HUES64 (cell line): Measurements from ENCODE around the gene PRR5L.

ENCODE experiments used
- H3K27ac ChIP-seq: 2 replicates; pipeline ENCODE4 v1.7.0; 2013; ENCODE audit warnings: low read depth, low read length, inconsistent platforms
- H3K27me3 ChIP-seq: 2 replicates; pipeline ENCODE4 v1.6.1; 2013; ENCODE audit warnings: mild to moderate bottlenecking, low read length; ENCODE audit not compliant: insufficient read depth
- H3K36me3 ChIP-seq: 2 replicates; pipeline ENCODE4 v1.6.1; 2013; ENCODE audit warnings: mild to moderate bottlenecking, low read length; ENCODE audit not compliant: insufficient read depth
- H3K4me1 ChIP-seq: 2 replicates; pipeline ENCODE4 v1.6.1; 2013; ENCODE audit warnings: mild to moderate bottlenecking, low read length, moderate library complexity; ENCODE audit not compliant: insufficient read depth
- H3K4me3 ChIP-seq: 2 replicates; pipeline ENCODE4 v1.5.1; 2013; ENCODE audit warnings: mild to moderate bottlenecking, low read length, moderate library complexity
- H3K9ac ChIP-seq: 2 replicates; pipeline ENCODE4 v1.6.1; 2013; ENCODE audit warnings: mild to moderate bottlenecking, low read depth, low read length
- H3K9me3 ChIP-seq: 2 replicates; pipeline ENCODE4 v1.6.1; 2013; ENCODE audit warnings: low read depth, low read length; ENCODE audit not compliant: insufficient read depth
- WGBS: fragments of 150-250, 120-280 bp; methylation state at CpG from one replicate; pipeline ENCODE4 v1.1.7; 2013; ENCODE audit warnings: missing lambda C conversion rate; 5-methylcytosine and 5-hydroxymethylcytosine counted together

Gene PRR5L

DNA sequence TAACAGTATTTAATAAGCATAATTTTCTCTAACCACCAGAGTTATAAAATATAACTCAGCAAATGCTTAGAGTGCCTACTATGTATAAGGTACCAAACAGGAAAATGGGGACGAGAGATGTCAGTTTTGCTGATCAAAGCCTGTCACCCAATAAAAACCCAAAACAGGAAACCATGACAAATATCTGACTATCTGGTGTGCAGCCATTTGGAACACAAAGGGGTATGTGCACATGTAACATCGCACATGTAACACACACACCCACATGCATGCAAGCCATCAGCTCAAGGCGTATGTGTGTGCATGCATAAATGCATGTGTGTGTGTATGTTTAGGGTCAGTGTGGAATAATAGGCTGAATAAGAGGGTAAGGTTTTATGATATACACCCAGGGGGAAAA lies 64.2 kb downstream of the PRR5L start:
- no peaks in the 10 kb centered on the region for H3K9me3 ChIP-seq
- no peak overlapping the region for H3K9ac ChIP-seq
- peaks cover 5% of the 10 kb centered on the region; the same call in 1 of the 2 replicates for H3K27me3 ChIP-seq
- WGBS, result 97% methylated on average over 3 of the region's 3 CpGs
- no peaks in the 10 kb centered on the region for H3K36me3 ChIP-seq
- no peak overlapping the region for H3K27ac ChIP-seq
- H3K4me3 ChIP-seq, result no peak overlapping the region
- H3K4me1 ChIP-seq, result peaks cover 32% of the 10 kb centered on the region

DNA sequence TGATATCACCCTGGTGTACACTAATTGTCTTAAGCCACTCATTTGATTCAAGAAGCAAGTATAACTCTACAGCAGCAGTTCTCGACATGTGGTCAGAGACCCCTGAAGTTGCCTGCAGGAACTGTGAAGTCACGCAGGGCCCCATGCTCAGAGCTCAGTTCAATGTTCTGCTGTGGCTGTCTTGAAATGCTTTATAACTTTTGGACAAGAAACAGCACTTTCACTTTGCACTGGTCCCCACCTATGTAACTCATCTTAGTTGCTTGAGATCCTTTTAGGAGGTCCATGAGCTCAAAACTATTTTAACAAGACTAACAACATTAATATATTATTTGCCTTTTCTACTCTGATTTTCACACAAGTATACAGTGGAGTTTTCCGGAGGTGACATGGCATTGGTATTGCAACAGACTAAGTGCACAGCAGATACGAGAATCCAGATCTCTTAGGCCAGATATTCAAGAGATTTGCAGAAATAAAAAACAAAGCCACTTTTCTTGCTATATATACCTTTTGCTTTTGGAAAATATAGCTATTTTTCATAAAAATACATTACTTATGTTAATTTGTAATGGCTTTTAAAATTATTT lies 64.8 kb downstream of the PRR5L start:
- no peaks in the 10 kb centered on the region for H3K36me3 ChIP-seq
- peaks cover 32% of the 10 kb centered on the region for H3K4me1 ChIP-seq
- 82% methylated on average over 4 of the region's 4 CpGs for WGBS
- no peak overlapping the region for H3K9ac ChIP-seq
- H3K9me3 ChIP-seq, result no peaks in the 10 kb centered on the region
- H3K4me3 ChIP-seq, result no peak overlapping the region
- H3K27me3 ChIP-seq, result peaks cover 5% of the 10 kb centered on the region; the same call in 1 of the 2 replicates
- H3K27ac ChIP-seq, result no peak overlapping the region

DNA sequence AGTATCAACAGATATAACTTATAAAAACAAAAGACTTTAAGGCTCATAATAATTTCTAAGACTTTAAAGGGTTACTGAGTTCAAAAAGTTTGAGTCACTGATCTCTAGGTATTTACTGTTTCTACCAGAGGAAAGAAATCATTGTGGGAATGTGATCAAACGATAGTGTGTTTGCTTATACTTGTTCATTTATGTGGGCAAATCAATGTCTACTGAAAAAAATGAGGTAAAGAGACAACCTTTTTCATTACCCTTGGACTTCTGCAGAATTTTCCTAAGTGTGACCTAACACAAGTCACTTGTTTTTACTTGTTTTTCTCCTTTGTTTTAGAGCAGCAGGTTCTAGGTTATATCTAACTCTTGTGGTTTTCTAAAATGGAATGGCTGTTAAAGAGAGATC lies 65.4 kb downstream of the PRR5L start:
- Histone ChIP-seq H3K4me1 (peaks cover 32% of the 10 kb centered on the region), H3K27me3 (peaks cover 5% of the 10 kb centered on the region; the same call in 1 of the 2 replicates), H3K36me3 (no peaks in the 10 kb centered on the region), H3K4me3 (peak overlapping the region; percentile 22; the same call in 1 of the 2 replicates), H3K9ac (no peak overlapping the region), H3K9me3 (no peaks in the 10 kb centered on the region), H3K27ac (no peak overlapping the region)
- WGBS, result 67% methylated on average over 1 of the region's 1 CpG

DNA sequence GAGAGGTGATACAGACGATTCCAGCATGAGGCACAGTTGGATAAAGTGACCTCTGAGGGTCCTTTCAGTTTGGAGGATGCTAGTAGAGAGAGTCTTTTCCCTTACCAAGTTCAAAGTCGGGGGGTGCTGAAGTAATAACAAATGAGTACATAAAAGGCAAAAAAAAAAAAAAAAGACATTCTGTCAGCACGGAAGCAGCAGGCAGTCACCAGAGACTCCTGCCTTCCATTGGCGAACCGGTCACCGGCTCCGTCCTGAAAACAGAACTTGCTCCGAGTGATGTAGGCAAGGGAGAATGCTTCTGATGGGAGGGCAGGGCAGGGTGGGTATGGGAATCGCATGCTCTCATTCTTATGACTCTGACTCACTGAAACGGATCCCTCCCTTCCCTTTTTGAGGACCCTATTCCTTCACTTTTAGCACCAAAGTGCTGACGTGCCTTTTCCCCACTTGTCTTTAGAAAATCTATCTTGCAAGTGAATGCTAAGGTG lies 65.9 kb downstream of the PRR5L start:
- Histone ChIP-seq H3K9me3 (no peaks in the 10 kb centered on the region), H3K9ac (no peak overlapping the region), H3K4me1 (peaks cover 32% of the 10 kb centered on the region), H3K27me3 (peaks cover 5% of the 10 kb centered on the region; the same call in 1 of the 2 replicates), H3K36me3 (no peaks in the 10 kb centered on the region), H3K27ac (no peak overlapping the region), H3K4me3 (peak overlapping the region; percentile 22)
- 5% methylated on average over 10 of the region's 11 CpGs for WGBS

DNA sequence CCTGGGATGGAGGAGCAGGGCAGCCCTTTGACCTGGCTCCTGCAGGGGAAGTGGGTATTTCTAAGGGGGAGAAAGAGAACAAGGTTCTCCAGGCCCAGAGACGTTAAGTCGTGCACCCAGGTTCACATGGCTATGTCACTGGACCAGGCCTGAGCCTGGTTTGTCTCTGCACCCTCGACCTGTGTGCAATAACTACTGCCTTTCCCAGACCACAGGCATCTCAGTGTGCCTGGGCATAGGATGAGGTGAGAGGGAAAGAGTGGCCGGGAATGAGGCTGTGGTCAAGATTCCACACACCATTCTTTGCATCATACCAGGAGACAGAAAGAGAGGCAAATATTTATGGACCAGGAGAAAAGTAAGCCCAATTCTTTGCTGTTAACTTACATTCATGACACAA lies 66.8 kb downstream of the PRR5L start:
- 58% methylated on average over 3 of the region's 4 CpGs for WGBS
- Histone ChIP-seq H3K9ac (no peak overlapping the region), H3K36me3 (no peaks in the 10 kb centered on the region), H3K27ac (no peak overlapping the region), H3K4me1 (peaks cover 32% of the 10 kb centered on the region), H3K4me3 (no peak overlapping the region), H3K9me3 (no peaks in the 10 kb centered on the region), H3K27me3 (peaks cover 5% of the 10 kb centered on the region; the same call in 1 of the 2 replicates)

DNA sequence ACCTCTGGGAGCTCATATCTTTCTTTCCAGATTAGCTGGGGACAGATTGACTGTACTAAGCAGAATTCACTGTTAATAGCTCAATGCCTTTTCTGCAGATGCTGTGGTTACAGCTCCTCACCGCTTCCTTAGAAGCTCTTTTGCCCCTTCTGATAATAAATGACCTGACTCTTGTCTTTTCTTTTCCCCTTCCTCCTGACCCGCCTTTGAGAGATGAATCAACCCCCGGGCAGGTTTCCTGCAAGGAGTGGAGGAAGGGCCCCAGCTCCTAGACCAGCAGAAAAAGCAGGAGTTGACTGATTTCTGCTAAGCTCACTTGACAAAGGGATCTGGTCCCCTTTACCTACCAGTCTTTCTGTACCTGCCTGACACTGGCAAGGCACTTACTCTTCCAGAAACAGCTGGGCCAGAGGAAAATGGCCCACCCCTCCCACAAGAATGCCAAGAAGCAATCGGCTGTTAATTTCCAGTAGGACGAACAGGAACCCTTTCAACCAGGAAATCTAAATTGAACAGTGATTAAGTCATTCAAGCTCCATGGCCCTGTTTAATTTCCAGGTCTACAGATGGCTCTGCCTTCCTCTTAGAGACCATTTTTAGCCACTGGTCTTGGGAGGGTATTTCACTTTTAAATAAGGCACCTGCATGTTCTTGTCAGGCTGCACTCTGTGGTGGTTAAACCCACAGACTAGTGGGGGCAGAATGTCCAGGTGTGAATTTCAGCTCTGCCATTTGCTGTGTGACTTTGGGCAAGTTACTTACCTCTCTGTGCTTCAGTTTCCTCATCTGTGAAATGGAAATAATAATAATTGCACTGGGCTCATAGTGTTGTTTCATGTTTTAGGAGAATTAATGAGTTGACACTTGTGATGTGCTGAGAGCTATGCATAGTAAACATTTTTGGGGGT lies 67.5 kb downstream of the PRR5L start:
- peaks cover 32% of the 10 kb centered on the region for H3K4me1 ChIP-seq
- no peak overlapping the region for H3K27ac ChIP-seq
- peaks cover 5% of the 10 kb centered on the region; the same call in 1 of the 2 replicates for H3K27me3 ChIP-seq
- H3K9ac ChIP-seq, result no peak overlapping the region
- 35% methylated on average over 5 of the region's 5 CpGs for WGBS
- H3K9me3 ChIP-seq, result no peaks in the 10 kb centered on the region
- H3K36me3 ChIP-seq, result no peaks in the 10 kb centered on the region
- H3K4me3 ChIP-seq, result no peak overlapping the region

DNA sequence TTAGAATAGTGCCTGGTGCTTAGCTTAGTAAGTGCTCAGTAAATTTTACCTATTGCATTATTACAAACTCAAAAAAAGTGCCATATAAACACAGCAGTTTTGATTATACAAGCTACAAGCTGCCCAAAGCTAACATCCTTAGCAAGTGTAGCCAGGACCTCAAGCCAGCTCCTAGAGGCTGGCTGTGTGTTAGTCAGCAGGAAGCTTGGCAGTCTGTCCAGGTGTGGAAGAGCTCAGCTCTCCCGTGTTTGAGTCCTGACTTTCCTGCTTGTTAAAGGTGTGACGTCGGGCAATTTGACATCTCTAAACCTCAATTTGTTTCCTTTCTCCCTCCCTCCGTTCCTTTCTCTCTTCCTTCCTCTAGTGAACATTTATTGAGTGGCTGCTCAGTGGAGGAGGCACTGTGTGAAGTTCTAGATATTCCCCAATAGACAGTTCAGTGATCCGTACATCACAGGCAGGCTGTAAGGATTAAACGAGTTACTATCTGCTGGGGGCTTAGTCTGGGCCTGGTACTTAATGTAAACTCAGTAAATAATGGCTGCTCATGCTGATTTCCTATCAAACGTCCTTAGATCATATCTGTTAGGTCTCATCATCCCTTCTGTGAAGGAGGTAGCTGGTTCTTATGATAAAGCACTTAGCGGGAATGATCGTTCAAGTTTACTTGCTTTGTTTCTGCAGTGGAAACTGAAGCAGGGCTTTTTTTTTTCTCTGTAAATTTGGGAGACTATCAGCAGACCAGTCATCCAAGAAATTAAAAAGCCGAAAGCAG lies 68.7 kb downstream of the PRR5L start:
- Histone ChIP-seq H3K27me3 (peaks cover 5% of the 10 kb centered on the region; the same call in 1 of the 2 replicates), H3K9ac (no peak overlapping the region), H3K36me3 (no peaks in the 10 kb centered on the region), H3K9me3 (no peaks in the 10 kb centered on the region), H3K4me3 (no peak overlapping the region), H3K27ac (no peak overlapping the region), H3K4me1 (peaks cover 32% of the 10 kb centered on the region)
- WGBS, result 72% methylated on average over 10 of the region's 10 CpGs

DNA sequence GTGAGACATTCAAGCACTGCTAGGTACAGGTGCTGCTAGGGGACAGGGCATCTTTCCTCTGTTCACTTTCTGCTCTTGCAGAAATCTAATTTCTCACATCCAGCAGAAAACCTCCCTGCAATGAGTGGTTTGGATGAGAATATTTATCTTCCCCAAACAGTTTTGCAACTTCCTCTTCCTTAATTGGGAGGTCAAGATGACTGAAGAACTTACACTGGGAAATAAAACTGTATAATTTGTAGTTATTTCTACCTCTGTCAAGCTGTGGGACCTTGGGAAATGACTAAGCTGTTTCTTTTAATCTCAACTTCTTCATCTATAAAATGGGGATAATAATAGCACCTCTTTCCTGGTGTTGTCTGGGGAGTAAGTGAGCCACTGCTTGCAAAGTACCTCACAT lies 69.8 kb downstream of the PRR5L start:
- Histone ChIP-seq H3K4me3 (no peak overlapping the region), H3K4me1 (peaks cover 31% of the 10 kb centered on the region), H3K27me3 (peaks cover 5% of the 10 kb centered on the region; the same call in 1 of the 2 replicates), H3K36me3 (no peaks in the 10 kb centered on the region), H3K27ac (no peak overlapping the region), H3K9me3 (no peaks in the 10 kb centered on the region), H3K9ac (no peak overlapping the region)

DNA sequence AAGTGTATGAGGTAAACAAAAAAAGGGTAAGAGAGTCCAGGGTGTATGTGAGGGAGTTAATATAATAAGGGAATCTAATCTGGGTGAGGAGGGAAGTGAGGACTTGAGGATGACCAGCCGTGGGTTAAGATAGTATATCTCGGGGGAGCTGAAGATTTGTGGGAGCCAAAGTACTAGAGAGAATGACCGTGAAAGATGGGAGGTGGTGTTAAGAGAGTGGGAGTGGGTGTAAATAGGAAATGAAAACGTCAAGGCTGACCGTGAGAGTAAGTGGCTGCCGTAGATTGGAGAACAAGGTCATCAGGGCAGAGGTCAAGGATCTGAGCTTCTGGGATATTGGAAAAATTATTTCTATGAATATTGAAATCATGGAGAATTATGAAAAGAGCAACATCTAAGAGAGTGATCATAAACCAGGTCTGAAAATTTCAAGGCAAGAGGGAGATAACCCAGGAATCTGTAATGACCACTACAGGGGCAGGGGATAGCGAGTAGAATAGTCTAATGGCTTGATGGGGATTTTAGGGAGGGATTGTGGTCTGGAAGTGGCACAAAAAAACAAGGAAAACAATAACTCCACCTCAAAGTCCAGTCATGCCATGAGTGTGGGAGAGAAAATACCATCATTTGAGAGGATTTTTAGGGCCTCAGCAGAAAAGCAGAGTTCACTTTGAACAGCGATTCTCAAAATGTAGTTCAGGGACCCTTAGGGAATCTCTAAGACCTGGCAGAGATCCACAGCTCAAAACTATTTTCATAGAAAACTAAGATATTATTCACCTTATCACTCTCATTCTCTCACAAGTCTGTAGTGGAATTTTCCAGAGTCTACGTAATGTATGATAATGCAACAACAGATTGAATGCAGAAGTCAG lies 72.0 kb downstream of the PRR5L start:
- Histone ChIP-seq H3K27ac (no peak overlapping the region), H3K9ac (no peak overlapping the region), H3K4me1 (peaks cover 12% of the 10 kb centered on the region), H3K9me3 (no peaks in the 10 kb centered on the region), H3K4me3 (no peak overlapping the region), H3K27me3 (no peaks in the 10 kb centered on the region), H3K36me3 (no peaks in the 10 kb centered on the region)
- 87% methylated on average over 9 of the region's 9 CpGs for WGBS

DNA sequence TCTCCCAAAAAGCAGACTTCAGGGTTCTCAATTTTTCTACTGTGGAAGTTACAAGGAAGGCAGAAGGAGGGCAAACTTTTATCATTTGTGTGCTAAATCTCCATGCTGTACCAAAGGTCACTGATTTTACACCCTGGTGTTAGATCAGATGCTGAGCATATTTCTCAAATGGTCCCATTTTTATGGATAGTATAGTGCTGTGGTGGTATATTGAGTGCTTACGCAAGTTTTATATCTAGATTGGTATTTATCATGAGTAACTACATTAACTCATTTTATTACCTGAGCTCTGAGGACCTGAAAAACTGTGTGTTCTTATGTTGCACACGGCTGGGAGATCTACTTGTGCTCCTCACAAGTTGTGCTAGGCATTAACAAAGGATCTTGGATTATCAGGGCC lies 75.1 kb downstream of the PRR5L start:
- WGBS, result 97% methylated on average over 2 of the region's 2 CpGs
- peaks cover 6% of the 10 kb centered on the region for H3K27me3 ChIP-seq

More for the DNA sequence above, 75.1 kb downstream of the PRR5L start:
- H3K9me3 ChIP-seq, result no peaks in the 10 kb centered on the region
- no peaks in the 10 kb centered on the region for H3K36me3 ChIP-seq
- no peak overlapping the region for H3K9ac ChIP-seq
- no peak overlapping the region for H3K27ac ChIP-seq
- H3K4me1 ChIP-seq, result peaks cover 6% of the 10 kb centered on the region
- no peak overlapping the region for H3K4me3 ChIP-seq
